ENCODE data around the gene PLIN1. TPM values are rescaled to one million over a fixed set of nuclear protein-coding genes. Genes with fewer than 3 reads are reported as not detected.
A peak's percentile ranks its signal among the peaks of the same experiment; 100 is the strongest.

PLIN1 gene
- total RNA-seq, 3 donors from 2014 or later: 0.77 to 8.1 (median 5.2) TPM

DNA sequence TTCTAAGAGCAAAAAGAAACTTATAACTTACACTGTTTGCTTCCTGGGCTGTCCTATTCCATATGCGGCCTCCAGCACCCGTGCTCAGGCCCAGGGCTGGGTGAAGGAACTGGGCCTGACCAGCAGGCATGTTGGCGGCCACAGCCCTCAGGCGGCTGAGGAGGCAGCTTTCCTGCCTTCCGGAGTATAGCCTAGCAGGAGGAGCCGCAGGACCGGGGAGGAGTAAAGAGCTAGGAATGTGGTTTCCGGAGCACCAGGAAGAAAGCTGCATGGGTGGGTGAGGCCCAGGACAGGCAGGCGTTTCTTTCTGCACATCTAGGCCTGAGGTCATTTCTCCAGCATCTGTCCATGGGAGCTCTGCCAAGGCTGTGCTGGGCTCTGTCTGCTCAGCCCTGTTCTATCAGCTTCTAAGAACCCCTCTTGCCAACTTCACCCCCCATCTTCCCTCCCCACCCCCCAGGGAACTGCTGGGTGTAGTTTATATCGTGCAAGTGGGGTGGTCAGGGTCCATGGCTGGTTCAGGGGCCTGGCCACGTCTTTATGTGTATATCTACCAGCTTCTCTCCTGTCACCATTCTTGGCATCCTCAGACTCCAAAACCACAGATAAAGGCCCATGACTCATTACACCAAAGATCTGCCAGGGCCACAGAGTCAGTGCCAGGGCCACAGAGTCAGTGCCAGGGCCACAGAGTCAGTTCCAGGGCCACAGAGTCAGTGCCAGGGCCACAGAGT lies 16.1 kb downstream of the PLIN1 start:
- intact Hi-C loops (cut with DNase I, micrococcal nuclease): no loop called here
- H3K9me3 ChIP-seq: no peaks in the 10 kb centered on the region
- peak; percentile 96 for ATAC-seq
- peaks cover 14% of the 10 kb centered on the region for H3K4me1 ChIP-seq (ENCODE audit: low read depth)
- TF ChIP-seq, protein P1, sequence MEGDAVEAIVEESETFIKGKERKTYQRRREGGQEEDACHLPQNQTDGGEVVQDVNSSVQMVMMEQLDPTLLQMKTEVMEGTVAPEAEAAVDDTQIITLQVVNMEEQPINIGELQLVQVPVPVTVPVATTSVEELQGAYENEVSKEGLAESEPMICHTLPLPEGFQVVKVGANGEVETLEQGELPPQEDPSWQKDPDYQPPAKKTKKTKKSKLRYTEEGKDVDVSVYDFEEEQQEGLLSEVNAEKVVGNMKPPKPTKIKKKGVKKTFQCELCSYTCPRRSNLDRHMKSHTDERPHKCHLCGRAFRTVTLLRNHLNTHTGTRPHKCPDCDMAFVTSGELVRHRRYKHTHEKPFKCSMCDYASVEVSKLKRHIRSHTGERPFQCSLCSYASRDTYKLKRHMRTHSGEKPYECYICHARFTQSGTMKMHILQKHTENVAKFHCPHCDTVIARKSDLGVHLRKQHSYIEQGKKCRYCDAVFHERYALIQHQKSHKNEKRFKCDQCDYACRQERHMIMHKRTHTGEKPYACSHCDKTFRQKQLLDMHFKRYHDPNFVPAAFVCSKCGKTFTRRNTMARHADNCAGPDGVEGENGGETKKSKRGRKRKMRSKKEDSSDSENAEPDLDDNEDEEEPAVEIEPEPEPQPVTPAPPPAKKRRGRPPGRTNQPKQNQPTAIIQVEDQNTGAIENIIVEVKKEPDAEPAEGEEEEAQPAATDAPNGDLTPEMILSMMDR (IDR thresholded peaks at IDR 0.05): no peak
- H3K36me3 ChIP-seq (ENCODE audit: low read depth): no peaks in the 10 kb centered on the region
- DNase-seq: peak; percentile 84 to 85 (median 85)
- H3K4me3 ChIP-seq: no peak overlapping the region

DNA sequence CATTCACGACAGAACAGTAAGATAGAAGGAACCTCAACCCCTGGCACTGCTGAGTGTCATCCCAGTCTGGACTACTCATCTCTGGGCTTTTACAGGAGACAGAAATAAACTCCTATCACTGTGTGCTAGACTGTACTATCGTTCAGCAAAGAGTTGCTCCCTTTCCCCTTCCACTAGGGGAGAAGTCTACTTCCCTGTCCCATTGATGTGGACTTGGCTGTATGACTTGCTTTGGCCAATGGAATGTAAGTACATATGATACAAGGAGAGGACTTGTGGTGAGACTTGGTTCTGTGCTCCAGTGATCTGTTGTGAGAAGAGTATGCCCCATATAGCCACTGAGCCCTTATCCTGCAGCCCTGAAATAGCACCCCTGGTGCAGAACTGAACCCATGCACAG lies 18.6 kb downstream of the PLIN1 start:
- Histone ChIP-seq H3K4me1 (ENCODE audit: low read depth) (peaks cover 14% of the 10 kb centered on the region), H3K4me3 (no peak overlapping the region), H3K36me3 (ENCODE audit: low read depth) (no peaks in the 10 kb centered on the region), H3K9me3 (no peaks in the 10 kb centered on the region)
- intact Hi-C loops (cut with DNase I, micrococcal nuclease): no loop called here
- TF ChIP-seq, protein P1 (IDR thresholded peaks at IDR 0.05): no peak
- DNase-seq: no peak
- ATAC-seq: no peak

DNA sequence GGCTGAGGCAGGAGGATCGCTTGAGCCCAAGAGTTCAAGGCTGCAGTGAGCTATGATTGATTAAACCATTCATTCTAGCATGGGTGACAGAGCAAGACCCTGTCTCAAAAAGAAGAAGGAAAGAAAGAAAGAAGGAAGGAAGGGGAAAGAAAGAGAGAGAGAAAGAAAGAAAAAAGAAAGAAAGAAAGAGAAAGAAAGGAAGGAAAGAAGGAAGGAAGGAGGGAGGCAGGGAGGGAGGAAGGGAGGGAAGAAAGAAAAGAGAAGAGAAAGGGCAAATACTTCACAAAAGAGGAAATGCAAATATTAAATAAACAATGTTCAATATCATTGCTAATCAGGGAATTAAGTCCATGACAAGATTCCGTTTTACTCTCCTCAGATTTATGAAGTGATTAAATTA lies 19.9 kb downstream of the PLIN1 start:
- Histone ChIP-seq H3K36me3 (ENCODE audit: low read depth) (no peaks in the 10 kb centered on the region), H3K4me1 (ENCODE audit: low read depth) (peaks cover 8% of the 10 kb centered on the region), H3K4me3 (no peak overlapping the region), H3K9me3 (no peaks in the 10 kb centered on the region)
- intact Hi-C loops (cut with DNase I, micrococcal nuclease): no loop called here
- ATAC-seq: no peak
- TF ChIP-seq, protein P1 (IDR thresholded peaks at IDR 0.05): no peak
- DNase-seq: no peak

DNA sequence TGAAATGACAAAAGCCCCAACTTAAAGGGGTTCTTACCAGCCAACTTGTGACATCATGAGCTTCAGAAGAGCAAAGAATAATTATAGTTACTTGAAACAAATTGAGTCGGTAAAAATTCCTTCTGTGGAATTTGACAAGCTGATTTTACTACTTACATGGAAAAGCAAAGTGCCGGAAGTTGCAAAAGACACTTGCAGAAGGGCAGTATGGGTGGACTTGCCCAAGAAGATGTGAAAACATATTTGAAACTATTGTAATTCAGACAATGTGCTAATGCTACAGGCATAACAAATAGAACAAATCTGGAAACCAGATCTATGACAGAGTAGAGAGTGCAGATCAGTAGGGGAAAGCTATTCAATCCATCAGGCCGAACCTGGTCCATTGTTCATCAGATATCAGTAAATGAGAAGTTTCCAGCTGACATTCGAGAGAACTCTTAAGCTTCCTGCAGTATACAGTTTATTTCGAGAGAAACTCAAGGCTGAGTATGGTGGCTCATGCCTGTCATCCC lies 21.4 kb downstream of the PLIN1 start:
- ATAC-seq: no peak
- H3K4me1 ChIP-seq (ENCODE audit: low read depth): peaks cover 3% of the 10 kb centered on the region
- TF ChIP-seq, protein P1 (IDR thresholded peaks at IDR 0.05): no peak
- DNase-seq: no peak
- intact Hi-C loops (cut with DNase I, micrococcal nuclease): no loop called here
- no peak overlapping the region for H3K4me3 ChIP-seq
- no peaks in the 10 kb centered on the region for H3K9me3 ChIP-seq
- H3K36me3 ChIP-seq (ENCODE audit: low read depth): no peaks in the 10 kb centered on the region

DNA sequence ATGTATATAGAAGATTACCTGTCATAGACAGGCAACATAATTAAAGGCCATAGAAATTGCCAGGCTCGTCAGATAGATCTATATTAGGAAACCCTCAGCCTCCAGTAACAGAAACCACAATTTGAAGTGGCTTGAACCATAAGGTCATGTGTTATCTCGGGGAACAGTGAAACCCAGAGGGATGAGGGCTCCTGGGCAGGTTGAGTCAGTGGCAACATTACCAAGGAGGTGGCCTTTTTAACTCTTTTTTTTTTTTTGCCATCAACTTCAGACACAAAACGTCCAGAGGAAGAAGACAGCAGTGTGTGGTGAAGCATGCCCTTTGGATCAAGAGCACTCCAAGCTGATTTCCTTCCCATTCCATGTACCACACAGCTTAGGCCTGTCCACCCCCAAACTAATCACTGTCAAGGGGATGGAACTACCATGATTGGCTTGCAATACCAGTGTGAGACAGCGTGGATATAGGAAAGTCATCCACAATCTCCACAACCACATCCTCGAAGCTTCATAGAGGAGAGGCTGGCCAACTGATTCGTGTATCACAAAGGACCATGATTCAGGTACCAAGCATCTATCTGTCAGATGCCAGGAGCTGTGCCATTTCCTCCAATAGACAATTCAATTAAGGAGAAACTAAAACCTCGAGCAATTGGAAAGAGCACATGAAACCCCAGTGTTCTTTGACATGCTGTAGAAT lies 22.9 kb downstream of the PLIN1 start:
- Histone ChIP-seq H3K4me1 (ENCODE audit: low read depth) (no peaks in the 10 kb centered on the region), H3K9me3 (no peaks in the 10 kb centered on the region), H3K36me3 (ENCODE audit: low read depth) (no peaks in the 10 kb centered on the region), H3K4me3 (no peak overlapping the region)
- ATAC-seq: no peak
- TF ChIP-seq, protein P1 (IDR thresholded peaks at IDR 0.05): no peak
- intact Hi-C loops (cut with DNase I, micrococcal nuclease): no loop called here
- no peak for DNase-seq
